OCI-LY1 (cell line): ENCODE results near the gene TBX15.

Experiments used
- H2AFZ ChIP-seq: fragments of 200-600 bp; sonication (generic), shearing (Covaris generic); 2 replicates; pipeline ENCODE4 v1.6.0; 2014; ENCODE audit warnings: antibody characterized with exemption, mild to moderate bottlenecking, low read length
- H3F3A ChIP-seq: fragments of 200-600 bp; sonication (generic), shearing (Covaris generic); 2 replicates; pipeline ENCODE4 v1.6.0; 2014; ENCODE audit warnings: mild to moderate bottlenecking, antibody characterized with exemption, low read length, moderate library complexity; ENCODE audit not compliant: insufficient read depth
- H3K27ac ChIP-seq: fragments of 200-600 bp; sonication (generic); 2 replicates; pipeline ENCODE4 v1.5.1; 2014; ENCODE audit warnings: low read length, mixed run types, mild to moderate bottlenecking, low read depth; ENCODE audit not compliant: poor library complexity, severe bottlenecking
- H3K27me3 ChIP-seq: fragments of 200-600 bp; sonication (generic); 2 replicates; pipeline ENCODE4 v1.6.0; 2014; ENCODE audit warnings: antibody characterized with exemption, mild to moderate bottlenecking, low read length, moderate library complexity; ENCODE audit not compliant: insufficient read depth
- H3K36me3 ChIP-seq: fragments of 200-600 bp; sonication (generic); 2 replicates; pipeline ENCODE4 v1.6.1; 2014; ENCODE audit warnings: mild to moderate bottlenecking, antibody characterized with exemption, low read length, moderate library complexity, mixed read lengths; ENCODE audit not compliant: insufficient read depth
- H3K4me1 ChIP-seq: fragments of 200-600 bp; sonication (generic); 2 replicates; pipeline ENCODE4 v1.5.1; 2014; ENCODE audit warnings: mild to moderate bottlenecking, low read length, moderate library complexity; ENCODE audit not compliant: insufficient read depth, severe bottlenecking
- H3K4me2 ChIP-seq: fragments of 200-600 bp; sonication (generic), shearing (Covaris generic); 2 replicates; pipeline ENCODE4 v1.6.1; 2014; ENCODE audit warnings: low read length
- H3K4me3 ChIP-seq: fragments of 200-600 bp; sonication (generic); 2 replicates; pipeline ENCODE4 v1.5.1; 2014; ENCODE audit warnings: low read length, low read depth, mild to moderate bottlenecking, mixed read lengths; ENCODE audit not compliant: poor library complexity, severe bottlenecking
- H3K79me2 ChIP-seq: fragments of 200-600 bp; shearing (Covaris generic); 2 replicates; pipeline ENCODE4 v1.6.1; 2016; ENCODE audit warnings: mixed run types, low read length, mixed read lengths; ENCODE audit not compliant: insufficient read depth
- H3K9ac ChIP-seq: fragments of 200-600 bp; sonication (generic), shearing (Covaris generic); 2 replicates; pipeline ENCODE4 v1.6.1; 2014; ENCODE audit warnings: mild to moderate bottlenecking, low read length, mixed read lengths
- H3K9me2 ChIP-seq: fragments of 200-600 bp; sonication (generic), shearing (Covaris generic); 2 replicates; pipeline ENCODE4 v1.6.1; 2014; ENCODE audit warnings: low read depth, mild to moderate bottlenecking, low read length, mixed read lengths
- H3K9me3 ChIP-seq: fragments of 200-600 bp; shearing (Covaris generic); 2 replicates; pipeline ENCODE4 v1.6.1; 2014; ENCODE audit warnings: low read length, mixed read lengths
- H4K20me1 ChIP-seq: fragments of 200-600 bp; sonication (generic), shearing (Covaris generic); 2 replicates; pipeline ENCODE4 v1.6.0; 2016; ENCODE audit warnings: mild to moderate bottlenecking, low read length; ENCODE audit not compliant: insufficient read depth
- EZH2 ChIP-seq: fragments of 200-600 bp; sonication (generic), shearing (Covaris generic); IDR thresholded peaks from 2 replicates; pipeline ENCODE4 v1.8.0; 2017; ENCODE audit warnings: borderline replicate concordance, mixed run types, mild to moderate bottlenecking, antibody characterized with exemption, low read length, moderate library complexity, mixed read lengths
- TF ChIP-seq, protein P1 (sequence below): fragments of 200-600 bp; sonication (generic), shearing (Covaris generic); IDR thresholded peaks from 2 replicates; pipeline ENCODE4 v1.5.1; 2017; ENCODE audit warnings: mild to moderate bottlenecking, antibody characterized with exemption, low read length, moderate library complexity, mixed read lengths

Gene TBX15

DNA sequence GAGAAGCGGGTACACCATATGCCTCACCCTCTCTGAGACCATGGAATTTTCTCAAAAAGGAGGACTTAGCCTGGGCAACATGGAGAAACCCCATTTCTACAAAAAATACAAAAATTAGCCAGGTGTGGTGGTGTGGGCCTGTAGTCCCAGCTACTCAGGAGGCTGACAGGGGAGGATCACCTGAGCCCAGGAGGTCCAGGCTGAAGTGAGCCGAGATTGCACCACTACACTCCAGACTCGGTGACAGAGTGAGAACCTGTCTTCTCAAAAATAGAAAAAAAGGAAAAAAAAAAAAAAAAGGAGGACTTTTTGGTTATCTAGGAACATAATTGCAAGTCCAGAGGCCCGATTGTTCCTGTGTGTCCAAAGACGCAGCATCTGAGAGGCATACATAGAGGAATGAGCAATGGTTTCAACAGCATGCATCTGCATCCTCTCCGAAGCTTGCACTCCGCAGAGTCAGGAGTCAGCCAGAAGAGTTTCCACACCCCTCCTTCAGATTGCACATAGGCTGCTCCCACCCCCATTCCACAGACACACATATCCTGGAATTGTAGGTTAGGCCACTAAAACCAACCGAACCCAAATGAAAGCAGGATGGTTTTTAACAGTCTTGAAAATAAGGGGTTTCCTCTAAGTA, 2.5 kb upstream of the TBX15 start:
- Histone ChIP-seq H3K4me2 (no peak overlapping the region), H3K27me3 (no peaks in the 10 kb centered on the region; the same call in 1 of the 2 replicates), H3K36me3 (no peaks in the 10 kb centered on the region; the same call in 1 of the 2 replicates), H3F3A (no peaks in the 10 kb centered on the region), H3K79me2 (no peaks in the 10 kb centered on the region), H3K4me1 (no peaks in the 10 kb centered on the region), H3K27ac (no peak overlapping the region), H3K9ac (no peak overlapping the region), H3K9me2 (no peaks in the 10 kb centered on the region), H4K20me1 (no peaks in the 10 kb centered on the region), H3K9me3 (no peaks in the 10 kb centered on the region), H3K4me3 (no peak overlapping the region), H2AFZ (no peak overlapping the region)
- TF ChIP-seq, protein P1, sequence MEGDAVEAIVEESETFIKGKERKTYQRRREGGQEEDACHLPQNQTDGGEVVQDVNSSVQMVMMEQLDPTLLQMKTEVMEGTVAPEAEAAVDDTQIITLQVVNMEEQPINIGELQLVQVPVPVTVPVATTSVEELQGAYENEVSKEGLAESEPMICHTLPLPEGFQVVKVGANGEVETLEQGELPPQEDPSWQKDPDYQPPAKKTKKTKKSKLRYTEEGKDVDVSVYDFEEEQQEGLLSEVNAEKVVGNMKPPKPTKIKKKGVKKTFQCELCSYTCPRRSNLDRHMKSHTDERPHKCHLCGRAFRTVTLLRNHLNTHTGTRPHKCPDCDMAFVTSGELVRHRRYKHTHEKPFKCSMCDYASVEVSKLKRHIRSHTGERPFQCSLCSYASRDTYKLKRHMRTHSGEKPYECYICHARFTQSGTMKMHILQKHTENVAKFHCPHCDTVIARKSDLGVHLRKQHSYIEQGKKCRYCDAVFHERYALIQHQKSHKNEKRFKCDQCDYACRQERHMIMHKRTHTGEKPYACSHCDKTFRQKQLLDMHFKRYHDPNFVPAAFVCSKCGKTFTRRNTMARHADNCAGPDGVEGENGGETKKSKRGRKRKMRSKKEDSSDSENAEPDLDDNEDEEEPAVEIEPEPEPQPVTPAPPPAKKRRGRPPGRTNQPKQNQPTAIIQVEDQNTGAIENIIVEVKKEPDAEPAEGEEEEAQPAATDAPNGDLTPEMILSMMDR, result no peak
- TF ChIP-seq EZH2, result no peak

DNA sequence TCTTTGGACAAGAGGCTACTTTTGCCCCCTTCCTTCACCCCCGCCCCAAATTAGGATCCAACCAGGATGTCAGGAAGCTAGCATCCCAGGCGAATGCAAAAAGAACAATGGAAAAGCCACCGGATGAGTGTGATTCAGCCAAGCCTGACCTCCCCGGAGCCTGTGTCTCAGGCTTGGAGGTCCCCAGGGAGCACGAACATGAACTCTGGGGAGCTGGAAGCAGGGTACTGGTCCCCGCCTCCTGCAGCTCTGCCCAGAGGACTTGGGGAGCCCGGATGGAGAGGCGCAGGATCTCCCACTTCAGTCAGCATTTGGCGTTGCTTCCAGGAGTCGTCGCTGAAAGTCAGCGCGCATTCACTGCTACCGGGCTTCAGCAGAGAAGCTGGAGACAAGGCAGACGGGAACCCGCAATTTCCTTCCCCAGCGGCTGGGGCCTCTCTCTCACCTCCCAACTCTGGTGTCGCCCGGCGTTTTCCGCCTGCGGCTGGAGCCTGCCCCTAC, 1.8 kb upstream of the TBX15 start:
- H3F3A ChIP-seq, result no peaks in the 10 kb centered on the region
- no peak overlapping the region for H3K27ac ChIP-seq
- H3K27me3 ChIP-seq, result no peaks in the 10 kb centered on the region; the same call in 1 of the 2 replicates
- no peak overlapping the region for H3K9ac ChIP-seq
- H3K79me2 ChIP-seq, result no peaks in the 10 kb centered on the region
- no peak overlapping the region for H3K4me2 ChIP-seq
- no peak for TF ChIP-seq EZH2
- TF ChIP-seq, protein P1, result no peak
- no peaks in the 10 kb centered on the region for H4K20me1 ChIP-seq
- no peak overlapping the region for H3K4me3 ChIP-seq
- H3K9me3 ChIP-seq, result no peaks in the 10 kb centered on the region
- H3K4me1 ChIP-seq, result no peaks in the 10 kb centered on the region
- no peaks in the 10 kb centered on the region; the same call in 1 of the 2 replicates for H3K36me3 ChIP-seq
- H2AFZ ChIP-seq, result no peak overlapping the region
- no peaks in the 10 kb centered on the region for H3K9me2 ChIP-seq

DNA sequence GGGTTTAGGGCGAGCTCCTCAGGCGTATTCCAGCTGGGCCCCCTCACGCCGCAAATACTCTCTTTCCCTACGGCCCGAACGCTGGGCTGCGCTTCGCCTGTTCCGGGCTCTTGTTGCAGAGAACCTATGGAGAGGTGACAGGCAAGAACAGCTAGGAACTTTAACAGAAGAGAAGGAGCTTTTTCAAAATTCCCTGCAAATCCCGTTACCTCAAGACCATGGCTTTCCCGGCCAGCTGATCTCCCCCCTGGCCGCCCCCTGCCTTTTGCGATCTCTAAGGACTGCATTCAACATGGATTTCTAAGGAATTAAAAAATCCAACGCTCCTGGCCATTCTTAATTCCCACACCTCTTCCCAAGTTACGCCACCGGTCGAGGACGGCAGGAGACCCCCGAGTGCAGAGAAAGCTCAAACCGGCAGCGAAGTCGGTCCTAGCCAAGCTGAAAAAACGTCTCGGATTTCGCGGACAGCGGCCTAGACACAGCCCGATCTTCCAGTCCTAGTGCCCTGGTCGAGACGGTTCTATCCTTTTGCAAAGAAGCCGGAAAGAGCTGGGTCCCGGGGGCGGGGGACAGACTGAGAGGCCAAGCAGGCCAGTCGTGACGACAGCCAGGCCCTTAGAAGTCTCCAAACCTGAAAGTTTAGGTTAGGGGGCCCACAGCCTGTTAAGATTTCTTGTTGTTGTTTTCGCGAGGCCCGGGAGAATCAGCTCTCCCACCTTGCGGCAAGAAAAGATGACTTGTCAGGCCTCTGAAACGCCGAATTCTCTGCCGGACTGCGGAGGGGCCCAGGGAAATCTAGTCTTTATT, 1.1 kb upstream of the TBX15 start:
- no peak overlapping the region for H3K9ac ChIP-seq
- H3K79me2 ChIP-seq, result no peaks in the 10 kb centered on the region
- H3K4me2 ChIP-seq, result no peak overlapping the region
- H3K4me3 ChIP-seq, result no peak overlapping the region
- H3K27me3 ChIP-seq, result no peaks in the 10 kb centered on the region; the same call in 1 of the 2 replicates
- no peaks in the 10 kb centered on the region; the same call in 1 of the 2 replicates for H3K36me3 ChIP-seq
- H4K20me1 ChIP-seq, result no peaks in the 10 kb centered on the region
- H3K9me2 ChIP-seq, result no peaks in the 10 kb centered on the region
- H2AFZ ChIP-seq, result no peak overlapping the region
- TF ChIP-seq, protein P1, result no peak
- TF ChIP-seq EZH2, result no peak
- no peaks in the 10 kb centered on the region for H3K9me3 ChIP-seq
- no peaks in the 10 kb centered on the region for H3F3A ChIP-seq
- H3K4me1 ChIP-seq, result no peaks in the 10 kb centered on the region
- H3K27ac ChIP-seq, result no peak overlapping the region
